OCI-LY1 (cell line): ENCODE results near the gene PCNT.

Experiments
- EZH2 ChIP-seq: fragments of 200-600 bp; sonication (generic), shearing (Covaris generic); IDR thresholded peaks from 2 replicates; pipeline ENCODE4 v1.8.0; 2017; ENCODE audit warnings: borderline replicate concordance, mixed run types, mild to moderate bottlenecking, antibody characterized with exemption, low read length, moderate library complexity, mixed read lengths
- TF ChIP-seq, protein P1 (sequence below): fragments of 200-600 bp; sonication (generic), shearing (Covaris generic); IDR thresholded peaks from 2 replicates; pipeline ENCODE4 v1.5.1; 2017; ENCODE audit warnings: mild to moderate bottlenecking, antibody characterized with exemption, low read length, moderate library complexity, mixed read lengths

DNA sequence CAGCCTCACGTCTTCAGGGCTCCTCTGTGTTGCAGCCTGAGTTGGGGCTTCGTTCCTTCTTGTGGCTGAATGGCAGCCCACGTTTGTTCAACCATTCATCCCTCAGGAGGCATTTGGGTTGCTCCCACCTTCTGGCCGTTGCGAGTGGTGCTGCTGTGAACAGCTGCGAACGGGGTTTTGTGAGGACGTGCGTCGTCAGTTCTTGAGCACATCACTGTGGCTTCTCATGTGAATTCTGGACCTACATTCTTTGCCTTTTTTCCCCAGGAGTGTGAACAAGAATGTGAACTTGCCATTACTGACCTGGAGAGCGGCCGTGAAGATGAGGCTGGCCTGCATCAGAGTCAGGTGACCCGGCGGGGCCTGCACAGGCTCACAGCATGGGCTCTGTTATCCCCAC, 21.9 kb downstream of the PCNT start:
- TF ChIP-seq, protein P1, sequence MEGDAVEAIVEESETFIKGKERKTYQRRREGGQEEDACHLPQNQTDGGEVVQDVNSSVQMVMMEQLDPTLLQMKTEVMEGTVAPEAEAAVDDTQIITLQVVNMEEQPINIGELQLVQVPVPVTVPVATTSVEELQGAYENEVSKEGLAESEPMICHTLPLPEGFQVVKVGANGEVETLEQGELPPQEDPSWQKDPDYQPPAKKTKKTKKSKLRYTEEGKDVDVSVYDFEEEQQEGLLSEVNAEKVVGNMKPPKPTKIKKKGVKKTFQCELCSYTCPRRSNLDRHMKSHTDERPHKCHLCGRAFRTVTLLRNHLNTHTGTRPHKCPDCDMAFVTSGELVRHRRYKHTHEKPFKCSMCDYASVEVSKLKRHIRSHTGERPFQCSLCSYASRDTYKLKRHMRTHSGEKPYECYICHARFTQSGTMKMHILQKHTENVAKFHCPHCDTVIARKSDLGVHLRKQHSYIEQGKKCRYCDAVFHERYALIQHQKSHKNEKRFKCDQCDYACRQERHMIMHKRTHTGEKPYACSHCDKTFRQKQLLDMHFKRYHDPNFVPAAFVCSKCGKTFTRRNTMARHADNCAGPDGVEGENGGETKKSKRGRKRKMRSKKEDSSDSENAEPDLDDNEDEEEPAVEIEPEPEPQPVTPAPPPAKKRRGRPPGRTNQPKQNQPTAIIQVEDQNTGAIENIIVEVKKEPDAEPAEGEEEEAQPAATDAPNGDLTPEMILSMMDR = no peak
- TF ChIP-seq EZH2 = no peak
